ENCODE data around the gene PNKD.

The PNKD gene

DNA sequence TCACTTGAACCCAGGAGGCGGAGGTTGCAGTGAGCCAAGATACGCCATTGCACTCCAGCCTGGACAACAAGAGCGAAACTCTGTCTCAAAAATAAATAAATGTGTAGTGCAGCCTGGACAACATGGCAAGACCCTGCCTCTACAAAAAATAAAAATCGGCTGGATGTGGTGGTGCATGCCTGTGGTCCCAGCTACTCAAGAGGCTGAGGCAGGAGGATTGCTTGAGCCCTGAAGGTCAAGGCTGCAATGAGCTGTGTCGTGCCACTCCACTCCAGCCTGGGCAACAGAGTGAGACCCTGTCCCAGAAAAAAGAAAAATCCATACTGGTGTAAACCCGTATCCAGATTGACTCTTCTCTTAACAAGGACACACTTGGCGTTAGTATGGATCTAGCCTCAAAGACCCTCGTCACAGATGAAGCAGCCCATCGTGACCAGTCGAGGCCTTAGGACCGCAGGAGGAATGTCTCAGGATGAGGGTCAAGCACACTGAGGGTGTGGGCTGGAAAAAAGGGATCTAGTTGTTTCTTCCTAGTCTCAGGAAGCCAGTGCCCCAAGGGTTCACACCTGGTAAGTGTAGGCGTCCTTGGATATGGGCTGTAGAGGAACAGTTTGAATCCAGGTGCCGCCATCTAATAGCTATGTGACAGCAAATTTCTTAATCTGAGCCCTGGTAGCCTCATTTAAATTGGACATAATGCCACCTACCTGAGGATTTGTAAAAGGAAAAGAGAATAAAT, 13.5 kb upstream of the PNKD start:
- in situ Hi-C loops (cut with MboI; ENCODE audit: low sequenced_read_pairs) = no loop called here

DNA sequence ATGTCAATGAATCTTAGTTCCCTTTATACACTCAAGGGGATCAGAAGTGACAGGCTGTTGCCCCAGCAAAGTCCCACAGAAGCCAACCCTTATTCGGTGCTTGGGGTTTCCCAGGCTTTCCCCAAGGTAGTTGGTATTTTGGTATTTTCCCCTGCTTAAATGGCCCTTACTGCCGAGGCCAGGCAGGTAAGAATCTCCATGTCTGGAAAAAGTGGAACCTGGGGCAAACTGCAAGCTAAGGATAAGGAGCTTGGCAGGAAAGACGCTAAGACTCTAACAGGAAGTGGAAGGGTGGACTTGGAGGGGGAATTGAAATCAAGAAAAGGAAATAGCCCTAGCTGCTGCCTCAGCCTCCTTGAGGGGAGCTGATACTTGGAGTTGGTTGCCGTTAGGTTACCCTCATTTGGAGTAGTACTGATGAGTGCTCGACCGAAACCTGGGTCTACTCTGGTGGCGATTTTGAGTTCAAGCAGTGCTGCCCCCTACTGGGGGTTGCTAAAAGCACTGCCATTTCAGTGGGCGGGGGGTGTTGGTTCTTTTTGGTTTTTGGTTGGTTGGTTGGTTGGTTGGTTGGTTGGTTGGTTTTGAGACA, 12.8 kb upstream of the PNKD start:
- in situ Hi-C loops (cut with MboI; ENCODE audit: low sequenced_read_pairs) = no loop called here

DNA sequence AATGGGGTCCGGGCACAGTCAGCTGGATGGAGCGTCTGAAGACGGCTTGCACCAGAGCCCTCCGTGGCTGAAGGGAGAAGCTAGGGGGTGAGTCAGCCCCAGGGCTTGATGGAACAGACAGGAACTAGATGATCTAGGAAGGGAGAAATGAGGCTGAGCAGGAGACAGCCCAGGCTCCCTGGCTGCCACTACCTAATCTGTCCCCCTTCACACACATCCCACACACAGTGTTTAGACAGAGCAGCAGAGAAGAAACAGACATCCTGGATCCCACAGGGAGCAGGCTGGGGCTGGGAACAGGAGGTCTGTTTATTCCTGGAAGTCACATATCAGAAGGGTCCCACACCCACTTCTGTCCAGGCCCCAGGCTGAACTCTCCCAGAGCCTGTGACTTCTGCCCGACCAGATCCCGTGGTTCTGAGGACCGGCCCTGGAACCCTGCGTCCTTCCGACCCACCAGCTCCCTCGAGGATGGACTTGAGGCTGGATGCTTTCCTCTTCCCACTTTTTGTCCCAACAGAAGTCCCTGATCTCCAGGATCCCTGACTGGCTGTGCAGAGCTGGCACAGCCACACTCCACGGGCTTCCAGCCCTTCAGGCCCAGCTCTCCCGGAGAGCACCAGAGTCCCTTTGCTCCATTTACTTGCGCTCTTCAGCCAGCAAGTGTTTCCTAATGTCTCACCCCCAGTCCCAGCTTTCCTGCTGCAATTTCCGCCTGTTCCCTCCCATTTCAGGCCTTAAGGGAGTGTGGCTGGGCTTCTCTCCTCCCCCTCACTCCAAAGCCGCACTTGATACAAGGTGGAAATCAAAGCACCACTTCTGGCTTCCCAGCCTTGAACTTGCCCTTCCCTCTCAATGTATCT, 11.0 kb upstream of the PNKD start:
- in situ Hi-C loops (cut with MboI; ENCODE audit: low sequenced_read_pairs) = no loop called here

DNA sequence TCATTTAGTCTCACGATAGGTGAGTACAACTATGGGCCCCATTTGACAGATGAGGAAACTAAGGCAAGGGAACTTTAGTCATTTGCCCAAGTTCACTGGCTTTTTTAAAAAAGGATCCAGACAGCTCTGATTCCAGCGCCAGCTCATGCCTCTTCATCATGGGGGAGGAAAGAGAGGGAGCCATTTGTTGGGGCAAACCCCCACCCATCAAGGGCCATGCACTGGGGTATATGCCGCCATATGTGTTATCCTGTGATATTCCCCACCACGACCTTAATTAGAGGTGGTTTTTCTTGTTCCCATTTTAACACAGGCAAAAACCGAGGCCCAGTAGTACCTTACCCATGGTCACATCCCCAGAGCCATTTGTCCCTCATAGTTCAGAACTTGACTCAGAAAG, 10.2 kb upstream of the PNKD start:
- in situ Hi-C loops (cut with MboI; ENCODE audit: low sequenced_read_pairs) = loop anchor here (10.0 kb wide), 1 partner anchor 75 kb away; no protein-coding TSS in a partner anchor

DNA sequence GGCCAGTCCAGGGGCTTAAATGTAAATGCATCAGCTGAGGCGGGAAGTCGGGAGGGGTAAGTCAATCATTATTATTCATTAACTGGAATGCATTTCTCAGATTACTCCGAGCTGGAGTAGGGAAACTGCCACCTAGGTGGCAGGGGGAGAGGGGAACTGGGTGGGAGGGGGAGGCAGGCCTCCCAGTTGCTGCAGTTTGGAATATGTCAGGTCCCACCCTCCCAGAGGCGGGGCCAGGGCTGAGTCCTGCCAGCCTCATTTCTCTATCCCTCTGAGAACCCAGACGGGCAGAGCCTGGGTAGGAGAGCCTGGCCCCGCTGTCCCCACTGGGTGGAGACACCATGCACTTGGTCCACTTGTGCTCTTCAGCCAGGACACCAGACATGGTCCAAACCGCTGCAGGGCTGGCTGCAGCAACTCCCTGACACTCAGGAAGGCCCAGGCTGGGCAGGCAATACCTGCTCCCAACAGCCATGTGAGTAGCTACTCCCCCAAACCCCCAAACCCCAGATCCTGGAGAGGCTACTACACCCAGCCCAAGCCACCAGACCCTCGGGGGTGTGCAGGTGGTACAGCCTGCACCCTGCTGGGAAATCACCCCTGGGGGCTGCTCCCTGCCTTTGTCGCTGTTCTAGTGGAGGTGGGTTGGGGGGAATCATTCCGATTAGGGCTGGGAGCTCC, 9.4 kb upstream of the PNKD start, which contains the start of gene GPBAR1:
TSS of gene GPBAR1 (plus strand) at position 274 of the 681 bp plus-strand sequence. CDS start 1,710 bp downstream, outside the sequence.
- in situ Hi-C loops (cut with MboI; ENCODE audit: low sequenced_read_pairs) = loop anchor here (10.0 kb wide), 1 partner anchor 76 kb away; no protein-coding TSS in a partner anchor

DNA sequence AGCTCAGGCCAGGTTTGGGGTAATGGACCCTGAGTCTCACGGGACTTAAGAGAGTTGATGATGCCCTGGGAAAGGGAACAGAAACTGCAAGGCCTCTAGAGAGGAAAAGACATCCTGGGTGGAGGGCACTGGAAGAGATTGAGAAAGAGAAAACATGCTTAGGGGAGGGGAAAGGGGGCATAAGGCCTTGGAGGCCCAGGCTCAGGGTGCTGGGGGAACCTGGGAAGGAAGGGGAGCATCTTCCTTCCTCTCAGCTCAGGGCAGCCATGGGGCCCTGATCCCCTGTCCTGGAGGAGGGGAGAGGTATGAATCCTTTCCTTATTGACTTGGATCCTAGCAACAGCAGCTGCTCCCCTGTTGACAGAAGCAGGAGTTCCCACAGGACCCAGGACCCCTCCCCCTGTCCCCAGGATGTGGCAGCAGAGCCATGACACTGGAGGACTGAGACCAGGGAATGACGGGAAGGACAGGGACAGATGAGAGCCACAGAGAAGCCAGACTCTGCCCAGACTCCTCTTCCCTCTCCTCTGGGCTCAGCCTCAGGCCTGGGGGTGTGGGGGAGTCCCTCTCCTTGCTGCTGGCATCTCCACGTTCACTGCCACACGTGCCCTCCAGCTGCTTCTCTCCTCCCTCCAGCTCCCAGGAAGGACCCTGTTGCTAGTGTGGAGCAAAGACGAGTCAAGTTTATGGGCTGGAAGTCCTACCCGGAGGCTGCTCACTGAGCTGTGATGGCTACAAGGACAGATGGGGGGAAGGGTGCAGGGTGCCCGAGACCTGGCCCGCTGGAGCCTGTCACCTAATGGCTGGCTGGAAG, 8.7 kb upstream of the PNKD start:
- in situ Hi-C loops (cut with MboI; ENCODE audit: low sequenced_read_pairs) = loop anchor here (10.0 kb wide), 1 partner anchor 77 kb away; no protein-coding TSS in a partner anchor

DNA sequence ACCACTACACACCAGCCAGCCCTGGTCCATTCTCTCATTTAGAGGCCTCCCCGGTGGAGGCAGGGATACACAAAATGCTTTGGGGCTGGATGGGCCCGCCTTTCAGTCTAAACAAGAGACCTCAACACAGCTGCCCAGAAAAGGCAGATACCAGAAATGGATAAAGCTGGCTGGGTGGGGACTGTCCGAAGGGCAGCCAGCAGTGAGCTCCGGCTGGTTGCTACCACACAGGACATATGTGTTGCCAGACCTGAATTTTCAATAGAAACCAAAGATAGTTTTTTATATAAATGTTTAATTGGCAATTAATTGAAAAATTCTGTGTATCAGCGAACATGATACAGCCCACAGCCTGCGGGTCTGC, 8.1 kb upstream of the PNKD start:
- in situ Hi-C loops (cut with MboI; ENCODE audit: low sequenced_read_pairs) = loop anchor here (10.0 kb wide), 1 partner anchor 77 kb away; no protein-coding TSS in a partner anchor

DNA sequence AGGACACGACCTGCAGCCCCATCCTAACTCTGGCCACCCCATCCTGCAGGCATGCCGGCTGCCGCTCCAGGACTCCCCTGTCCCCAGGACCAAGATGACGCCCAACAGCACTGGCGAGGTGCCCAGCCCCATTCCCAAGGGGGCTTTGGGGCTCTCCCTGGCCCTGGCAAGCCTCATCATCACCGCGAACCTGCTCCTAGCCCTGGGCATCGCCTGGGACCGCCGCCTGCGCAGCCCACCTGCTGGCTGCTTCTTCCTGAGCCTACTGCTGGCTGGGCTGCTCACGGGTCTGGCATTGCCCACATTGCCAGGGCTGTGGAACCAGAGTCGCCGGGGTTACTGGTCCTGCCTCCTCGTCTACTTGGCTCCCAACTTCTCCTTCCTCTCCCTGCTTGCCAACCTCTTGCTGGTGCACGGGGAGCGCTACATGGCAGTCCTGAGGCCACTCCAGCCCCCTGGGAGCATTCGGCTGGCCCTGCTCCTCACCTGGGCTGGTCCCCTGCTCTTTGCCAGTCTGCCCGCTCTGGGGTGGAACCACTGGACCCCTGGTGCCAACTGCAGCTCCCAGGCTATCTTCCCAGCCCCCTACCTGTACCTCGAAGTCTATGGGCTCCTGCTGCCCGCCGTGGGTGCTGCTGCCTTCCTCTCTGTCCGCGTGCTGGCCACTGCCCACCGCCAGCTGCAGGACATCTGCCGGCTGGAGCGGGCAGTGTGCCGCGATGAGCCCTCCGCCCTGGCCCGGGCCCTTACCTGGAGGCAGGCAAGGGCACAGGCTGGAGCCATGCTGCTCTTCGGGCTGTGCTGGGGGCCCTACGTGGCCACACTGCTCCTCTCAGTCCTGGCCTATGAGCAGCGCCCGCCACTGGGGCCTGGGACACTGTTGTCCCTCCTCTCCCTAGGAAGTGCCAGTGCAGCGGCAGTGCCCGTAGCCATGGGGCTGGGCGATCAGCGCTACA, 7.4 kb upstream of the PNKD start:
- in situ Hi-C loops (cut with MboI; ENCODE audit: low sequenced_read_pairs) = loop anchor here (10.0 kb wide), 1 partner anchor 78 kb away; no protein-coding TSS in a partner anchor

DNA sequence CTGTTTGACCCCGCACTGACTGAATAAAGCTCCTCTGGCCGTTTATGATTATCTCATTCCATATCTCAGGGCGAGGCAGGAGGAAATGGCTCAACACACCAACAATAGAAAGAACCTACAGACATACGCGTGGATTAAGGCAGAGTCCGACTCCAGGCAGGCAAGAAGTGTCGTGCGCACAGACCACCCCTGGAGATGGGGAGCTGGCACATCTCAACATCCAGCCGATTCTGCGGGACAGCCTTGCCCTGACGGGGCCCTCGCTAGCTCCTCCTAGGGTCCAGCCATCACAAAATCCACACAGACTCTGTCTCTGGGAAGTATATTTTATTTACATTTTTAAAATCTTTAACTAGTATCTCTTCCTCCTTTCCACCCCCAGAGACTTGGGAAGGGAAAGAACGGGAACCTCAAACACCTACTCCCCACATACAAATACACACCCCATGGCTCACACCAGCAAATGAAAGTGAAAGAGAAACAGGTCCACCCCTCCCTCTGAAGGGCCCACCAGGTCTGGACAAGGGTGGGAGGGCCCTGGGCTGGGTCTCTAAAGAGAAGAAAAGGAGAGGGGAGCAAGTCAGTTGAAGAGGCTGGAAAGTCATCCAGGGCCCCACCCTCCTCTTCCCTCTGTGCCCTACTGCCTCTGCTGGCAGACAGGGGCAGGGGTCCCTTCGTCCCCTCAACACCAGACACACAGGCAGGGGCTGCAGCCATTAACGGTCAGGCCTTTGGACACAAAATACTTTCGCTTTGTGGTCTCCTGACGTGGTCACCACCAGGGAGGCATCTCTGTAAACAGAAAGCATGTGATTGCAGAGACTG, 6.3 kb upstream of the PNKD start:
- in situ Hi-C loops (cut with MboI; ENCODE audit: low sequenced_read_pairs) = loop anchor here (10.0 kb wide), 1 partner anchor 79 kb away; no protein-coding TSS in a partner anchor

DNA sequence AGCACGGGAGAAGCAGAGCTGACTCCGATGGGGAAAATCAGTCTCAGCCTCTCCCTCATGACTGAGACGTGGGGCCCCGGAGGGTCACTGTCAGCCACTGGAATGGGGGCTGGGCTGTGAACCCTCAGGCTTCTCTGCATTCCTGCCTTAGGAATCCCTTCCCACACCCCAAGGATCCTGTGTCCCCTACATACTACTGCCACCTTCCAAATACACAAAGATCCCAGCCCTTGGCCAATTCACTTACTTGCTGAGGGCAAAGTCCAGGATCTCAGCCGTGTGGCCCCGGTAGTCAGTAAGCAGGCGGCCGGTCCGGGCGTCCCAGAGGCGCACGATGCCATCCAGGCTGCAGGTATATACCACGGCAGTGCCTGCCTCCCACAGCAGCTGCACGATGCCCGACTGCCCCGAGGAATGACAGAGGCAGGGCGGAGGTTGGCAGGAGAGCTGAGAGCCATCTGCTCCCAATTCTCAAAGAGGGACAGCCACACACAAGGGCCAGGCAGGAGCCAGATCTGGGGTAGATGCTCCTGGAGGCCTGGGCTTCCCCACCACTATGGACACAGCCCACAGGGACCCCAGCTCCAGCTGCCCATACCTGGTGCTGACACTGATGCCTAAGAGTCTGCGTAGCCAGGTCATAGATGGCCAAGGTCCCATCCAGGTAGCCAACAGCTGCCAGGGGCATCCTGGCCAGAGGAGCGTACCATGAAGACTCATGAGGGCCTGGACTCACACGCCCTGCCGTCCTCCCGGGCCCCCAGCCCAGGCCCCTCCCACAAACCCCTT, 5.4 kb upstream of the PNKD start:
- in situ Hi-C loops (cut with MboI; ENCODE audit: low sequenced_read_pairs) = loop anchor here (10.0 kb wide), 1 partner anchor 80 kb away; no protein-coding TSS in a partner anchor

DNA sequence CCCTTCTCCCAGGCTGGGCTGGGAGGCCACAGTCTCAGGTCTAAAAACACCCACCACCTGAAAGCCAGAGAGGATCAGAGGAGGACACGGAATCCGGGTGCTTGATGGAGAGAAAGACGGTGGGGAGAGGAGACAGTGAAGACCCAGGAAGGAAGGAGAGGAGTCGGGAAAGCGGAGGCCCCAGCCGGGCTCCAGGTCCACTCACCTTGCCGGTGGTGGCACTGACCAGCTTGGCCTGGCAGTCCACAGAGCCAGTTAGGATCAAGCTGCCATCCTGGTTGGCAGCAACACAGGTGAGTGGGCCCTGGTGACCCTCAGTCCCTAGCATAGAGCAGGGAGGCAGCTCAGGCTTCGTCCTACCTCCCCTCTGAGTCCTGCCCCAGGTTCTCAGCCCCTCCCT, 4.7 kb upstream of the PNKD start:
- in situ Hi-C loops (cut with MboI; ENCODE audit: low sequenced_read_pairs) = loop anchor here (10.0 kb wide), 1 partner anchor 81 kb away; no protein-coding TSS in a partner anchor

DNA sequence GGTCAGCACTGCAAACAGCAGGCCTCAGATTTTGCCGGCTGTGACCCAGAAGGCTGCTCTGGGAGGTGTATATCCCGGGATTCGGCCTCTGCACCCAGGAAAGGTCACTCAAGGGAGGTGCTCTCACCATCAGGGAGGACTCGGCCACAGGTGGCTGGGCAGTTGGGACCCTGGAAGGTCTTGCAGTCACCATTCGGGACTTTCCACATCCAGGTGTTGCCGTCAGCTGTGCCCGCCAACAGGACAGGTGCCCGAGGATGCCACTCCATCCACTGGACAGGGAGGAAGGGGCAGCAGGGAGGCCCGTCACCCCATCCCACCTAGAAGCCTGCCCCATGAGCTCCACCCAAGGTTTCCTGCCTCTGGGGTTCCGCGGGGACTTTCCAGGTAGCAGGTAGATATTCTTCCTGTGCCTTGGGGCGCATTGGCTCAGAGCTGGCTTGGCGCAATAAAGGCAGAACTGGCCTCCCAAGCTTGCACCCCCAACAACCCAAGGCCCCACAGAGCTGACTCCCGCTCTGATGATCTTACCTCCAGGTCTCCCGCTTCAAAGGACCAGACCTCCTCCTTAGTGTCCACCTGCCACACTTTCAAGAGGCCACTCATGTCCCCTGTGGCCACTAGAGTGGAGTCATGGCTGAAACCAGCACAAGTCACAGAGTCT, 3.9 kb upstream of the PNKD start:
- in situ Hi-C loops (cut with MboI; ENCODE audit: low sequenced_read_pairs) = loop anchor here (10.0 kb wide), 1 partner anchor 82 kb away; no protein-coding TSS in a partner anchor

DNA sequence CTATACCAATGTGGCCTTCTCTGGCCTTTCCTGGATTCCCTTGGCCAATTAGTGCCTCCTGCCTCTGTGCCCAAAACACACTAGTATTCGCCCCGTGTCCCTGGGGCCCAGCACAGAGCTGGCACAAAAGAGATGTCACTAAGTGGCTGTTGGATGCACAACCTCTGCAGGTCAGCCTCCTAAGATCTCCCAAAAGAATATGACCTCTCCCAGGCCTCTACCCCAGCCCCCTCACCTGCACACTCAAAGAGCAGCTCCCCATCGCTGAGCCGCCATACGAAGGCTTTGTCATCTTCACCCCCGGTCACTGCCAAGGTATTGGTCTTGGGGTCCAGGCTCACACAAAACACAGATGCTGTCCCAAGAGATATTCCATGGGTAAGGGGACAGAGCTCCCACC, 3.1 kb upstream of the PNKD start:
- in situ Hi-C loops (cut with MboI; ENCODE audit: low sequenced_read_pairs) = loop anchor here (10.0 kb wide), 1 partner anchor 82 kb away; no protein-coding TSS in a partner anchor

DNA sequence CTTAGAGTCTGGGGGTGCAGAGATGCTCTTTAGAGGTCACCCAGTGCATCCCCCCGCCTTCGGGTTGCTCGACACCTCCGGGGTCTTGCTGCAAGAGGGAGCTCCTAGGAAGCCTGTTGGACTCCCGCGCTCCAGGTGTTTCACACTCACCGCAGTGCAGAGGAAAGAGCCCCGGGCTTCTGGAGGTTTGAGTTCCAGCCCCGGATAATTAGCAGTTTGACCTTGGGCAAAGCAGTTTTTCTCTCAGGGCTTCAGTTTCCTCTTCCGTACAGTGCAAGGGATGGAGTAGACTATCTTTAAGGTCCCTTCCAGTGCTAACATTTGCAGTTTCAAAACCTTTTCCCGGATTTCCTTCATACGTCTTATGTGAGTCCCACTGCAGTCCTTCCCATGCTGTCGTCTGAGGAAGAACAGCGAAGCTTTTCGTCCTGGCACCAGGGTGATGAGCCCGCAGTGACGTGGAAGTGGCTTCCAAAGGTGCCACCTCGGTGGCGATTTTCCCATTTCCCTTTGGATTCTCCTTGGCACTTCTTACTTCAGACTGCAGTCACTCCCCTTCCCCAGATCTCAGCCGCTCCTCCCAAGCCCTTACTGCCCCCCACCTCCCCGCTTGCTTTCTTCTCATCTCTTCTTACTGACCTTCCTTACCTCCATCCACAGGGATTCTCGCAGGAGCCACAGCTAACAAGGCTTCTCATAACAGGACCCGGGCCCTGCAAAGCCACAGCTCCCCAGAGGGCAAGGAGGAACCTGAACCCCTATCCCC, 585 bp downstream of the PNKD start:
- in situ Hi-C loops (cut with MboI; ENCODE audit: low sequenced_read_pairs) = no loop called here

DNA sequence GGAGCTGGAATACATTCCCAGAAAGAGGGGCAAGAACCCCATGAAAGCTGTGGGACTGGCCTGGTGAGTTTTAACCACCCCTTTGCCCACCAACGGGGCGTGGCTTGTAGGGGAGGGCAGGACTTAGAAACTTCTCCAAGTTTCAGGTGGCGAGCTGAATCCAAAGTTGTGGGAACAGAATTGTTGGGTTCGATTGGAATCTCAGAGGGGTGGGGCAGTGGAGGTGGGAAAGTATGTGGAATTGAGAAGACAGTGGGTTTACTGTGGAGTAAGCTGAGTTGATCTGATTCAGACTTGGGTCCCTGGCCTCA, 1.1 kb downstream of the PNKD start:
- in situ Hi-C loops (cut with MboI; ENCODE audit: low sequenced_read_pairs) = no loop called here

Measured in HL-60/S4 treated with retinoic acid at 250 ng/mL for 4 days and 3 days (cell line).